GM19463 (cell line): ENCODE measurements around the gene CYP17A1.
"Not testable (repeated sequence)": the region's sequence is repeated elsewhere in the genome, so short reads cannot be mapped to it uniquely, and the experiment has no call there.

Experiments
- ATAC-seq: cut with Tn5 transposase; IDR thresholded peaks from one replicate; pipeline ENCODE4 v1.9.1; 2021; ENCODE audit warnings: mild to moderate bottlenecking, moderate library complexity; ENCODE audit not compliant: unreplicated experiment

Gene CYP17A1

GRCh38 chr10:102838276-102838927 lies 1.2 kb upstream of the CYP17A1 start:
- not testable (repeated sequence) for ATAC-seq

GRCh38 chr10:102835007-102835482 lies 2.2 kb downstream of the CYP17A1 start:
- no peak for ATAC-seq

- no peak for ATAC-seq
These were observed 3.1 kb downstream of the CYP17A1 start for GRCh38 chr10:102834143-102834542.

GRCh38 chr10:102832987-102833386 lies 4.2 kb downstream of the CYP17A1 start:
- ATAC-seq = no peak

GRCh38 chr10:102832248-102832647 lies 5.0 kb downstream of the CYP17A1 start:
- no peak for ATAC-seq

GRCh38 chr10:102831322-102832071 lies 5.7 kb downstream of the CYP17A1 start:
- ATAC-seq = no peak

GRCh38 chr10:102827597-102827975 lies 9.6 kb downstream of the CYP17A1 start:
- no peak for ATAC-seq

- no peak for ATAC-seq
These were observed 10.9 kb downstream of the CYP17A1 start for GRCh38 chr10:102826148-102826796.

GRCh38 chr10:102824664-102825063 lies 12.5 kb downstream of the CYP17A1 start:
- no peak for ATAC-seq

GRCh38 chr10:102822222-102822621 lies 15.0 kb downstream of the CYP17A1 start:
- ATAC-seq = no peak

GRCh38 chr10:102820008-102820407 lies 17.2 kb downstream of the CYP17A1 start:
- ATAC-seq = not testable (repeated sequence)

GRCh38 chr10:102819054-102819453 lies 18.2 kb downstream of the CYP17A1 start:
- ATAC-seq = no peak

- no peak for ATAC-seq
These were observed 20.0 kb downstream of the CYP17A1 start for GRCh38 chr10:102817175-102817574.

- no peak for ATAC-seq
These were observed 21.2 kb downstream of the CYP17A1 start for GRCh38 chr10:102815790-102816549.

GRCh38 chr10:102814873-102815661 lies 22.1 kb downstream of the CYP17A1 start:
- ATAC-seq = no peak

- no peak for ATAC-seq
These were observed 22.8 kb downstream of the CYP17A1 start for GRCh38 chr10:102814453-102814871.

GRCh38 chr10:102813734-102814452 lies 23.3 kb downstream of the CYP17A1 start:
- no peak for ATAC-seq

GRCh38 chr10:102813017-102813541 lies 24.1 kb downstream of the CYP17A1 start:
- ATAC-seq = no peak

- peak; percentile 66 for ATAC-seq
These were observed 24.9 kb downstream of the CYP17A1 start for GRCh38 chr10:102812231-102812876.
